ENCODE results near the gene SRRM3. TPM values are rescaled to one million over a fixed set of nuclear protein-coding genes. Genes with fewer than 3 reads are reported as not detected.

The SRRM3 gene
- total RNA-seq, 1 donor from 2014 or later = 3.4 TPM

DNA sequence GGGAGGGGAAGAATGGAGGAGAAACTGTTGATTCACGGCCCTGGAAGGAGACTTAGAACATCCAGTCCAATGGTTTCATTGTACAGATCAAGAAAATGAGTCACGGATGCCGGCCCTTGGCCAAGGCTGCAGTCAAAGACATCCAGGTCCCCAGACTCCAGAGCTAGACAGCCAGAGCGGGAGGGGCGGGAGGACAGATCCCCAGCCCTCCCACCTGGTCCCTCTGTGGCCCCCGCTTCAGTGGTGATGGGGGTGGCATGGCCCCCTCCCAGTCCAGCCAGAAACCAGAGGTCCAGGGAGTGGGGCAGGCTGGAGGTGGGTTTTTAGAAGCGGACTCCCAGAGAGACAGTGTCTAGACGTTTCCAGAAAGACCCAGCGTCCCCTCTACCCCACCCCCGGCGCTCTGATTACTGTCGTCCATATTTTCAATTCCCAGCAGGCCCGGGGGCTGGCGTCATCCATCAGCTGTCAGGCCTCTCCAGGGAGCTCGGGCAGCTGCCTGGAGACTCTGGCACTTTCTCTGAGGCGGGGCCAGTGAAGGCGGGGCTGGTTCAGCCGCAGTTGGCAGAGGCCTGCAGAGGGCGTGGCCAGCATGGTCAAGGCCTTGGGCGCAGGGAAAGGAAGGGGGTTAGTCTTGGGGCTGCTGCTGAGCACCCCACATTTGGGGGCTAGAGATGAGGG is 92.8 kb downstream of the SRRM3 start:
- DNase-seq (ENCODE audit: low spot score in 2 of 2) = peak; percentile 91 to 99
- no peaks in the 10 kb centered on the region for H3K36me3 ChIP-seq
- peaks cover 27 to 40% of the 10 kb centered on the region in 2 donors for H3K4me1 ChIP-seq
- peak overlapping the region; percentile 93 to 99 for H3K27ac ChIP-seq
- intact Hi-C loops (cut with DNase I) = loop anchor here (1.0 to 10.0 kb wide), 2 partner anchors 8 to 420 kb away; partner anchors contain the start of genes HSPB1 and RHBDD2
- H3K9me3 ChIP-seq = no peaks in the 10 kb centered on the region
- H3K4me3 ChIP-seq = peak overlapping the region; percentile 39 to 41
- H3K27me3 ChIP-seq = no peaks in the 10 kb centered on the region
- TF ChIP-seq, protein P1, sequence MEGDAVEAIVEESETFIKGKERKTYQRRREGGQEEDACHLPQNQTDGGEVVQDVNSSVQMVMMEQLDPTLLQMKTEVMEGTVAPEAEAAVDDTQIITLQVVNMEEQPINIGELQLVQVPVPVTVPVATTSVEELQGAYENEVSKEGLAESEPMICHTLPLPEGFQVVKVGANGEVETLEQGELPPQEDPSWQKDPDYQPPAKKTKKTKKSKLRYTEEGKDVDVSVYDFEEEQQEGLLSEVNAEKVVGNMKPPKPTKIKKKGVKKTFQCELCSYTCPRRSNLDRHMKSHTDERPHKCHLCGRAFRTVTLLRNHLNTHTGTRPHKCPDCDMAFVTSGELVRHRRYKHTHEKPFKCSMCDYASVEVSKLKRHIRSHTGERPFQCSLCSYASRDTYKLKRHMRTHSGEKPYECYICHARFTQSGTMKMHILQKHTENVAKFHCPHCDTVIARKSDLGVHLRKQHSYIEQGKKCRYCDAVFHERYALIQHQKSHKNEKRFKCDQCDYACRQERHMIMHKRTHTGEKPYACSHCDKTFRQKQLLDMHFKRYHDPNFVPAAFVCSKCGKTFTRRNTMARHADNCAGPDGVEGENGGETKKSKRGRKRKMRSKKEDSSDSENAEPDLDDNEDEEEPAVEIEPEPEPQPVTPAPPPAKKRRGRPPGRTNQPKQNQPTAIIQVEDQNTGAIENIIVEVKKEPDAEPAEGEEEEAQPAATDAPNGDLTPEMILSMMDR (IDR thresholded peaks at IDR 0.05) = no peak

DNA sequence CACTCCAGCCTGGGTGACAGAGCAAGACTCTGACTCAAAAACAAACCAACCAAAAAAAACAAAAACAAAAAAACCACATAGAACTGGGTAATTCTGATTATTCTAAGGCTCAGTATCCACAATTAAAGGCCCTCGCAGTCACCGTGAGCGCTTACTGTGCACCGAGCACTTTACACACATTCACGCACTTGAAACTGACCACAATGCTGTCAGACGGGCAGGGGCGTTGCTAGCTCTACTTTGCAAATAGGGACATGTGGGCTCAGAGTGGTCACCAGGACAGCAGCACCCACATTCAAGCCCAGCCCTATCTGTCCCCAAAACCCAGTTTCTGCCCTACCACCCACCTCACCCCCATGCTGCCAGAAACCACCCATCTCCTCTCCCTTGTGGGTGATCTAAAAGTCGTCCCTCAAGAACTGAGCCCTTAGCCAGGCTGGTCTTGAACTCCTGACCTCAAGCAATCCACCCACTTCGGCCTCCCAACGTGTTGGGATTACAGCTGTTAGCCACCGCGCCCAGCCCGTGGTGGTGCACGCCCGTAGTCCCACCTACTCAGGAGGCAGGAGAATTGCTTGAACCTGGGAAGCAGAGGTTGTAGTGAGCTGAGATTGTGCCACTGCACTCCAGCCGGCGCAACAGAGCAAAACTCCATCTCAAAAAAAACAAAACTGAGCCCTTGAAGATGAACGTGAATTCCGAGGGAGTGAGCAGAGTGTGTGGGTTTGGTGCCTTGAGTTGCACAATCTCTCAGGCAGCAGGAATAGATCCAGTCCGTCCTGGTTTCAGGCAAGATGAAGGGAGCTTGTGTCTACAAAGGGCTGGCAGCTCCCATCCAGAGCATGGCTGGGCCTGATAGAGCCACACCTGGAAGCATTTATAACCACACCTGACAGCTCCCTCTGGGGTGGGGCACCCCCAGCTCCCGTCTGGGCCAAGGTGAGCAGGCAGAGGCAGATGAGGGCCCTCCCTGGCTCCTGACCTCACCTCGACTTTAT is 95.3 kb downstream of the SRRM3 start:
- no peaks in the 10 kb centered on the region for H3K27me3 ChIP-seq
- DNase-seq (ENCODE audit: low spot score in 2 of 2) = peak; percentile 46 to 89
- H3K9me3 ChIP-seq = no peaks in the 10 kb centered on the region
- H3K36me3 ChIP-seq = no peaks in the 10 kb centered on the region
- peak overlapping the region; percentile 93 to 99 for H3K27ac ChIP-seq
- intact Hi-C loops (cut with DNase I) = loop anchor here (10.0 kb wide), 1 partner anchor 422 kb away; the partner anchor contains the start of gene RHBDD2
- H3K4me1 ChIP-seq = peaks cover 22 to 44% of the 10 kb centered on the region in 2 donors
- peak overlapping the region in 1 of 2 donors; percentile 1 for H3K4me3 ChIP-seq
- TF ChIP-seq, protein P1 (IDR thresholded peaks at IDR 0.05) = no peak

DNA sequence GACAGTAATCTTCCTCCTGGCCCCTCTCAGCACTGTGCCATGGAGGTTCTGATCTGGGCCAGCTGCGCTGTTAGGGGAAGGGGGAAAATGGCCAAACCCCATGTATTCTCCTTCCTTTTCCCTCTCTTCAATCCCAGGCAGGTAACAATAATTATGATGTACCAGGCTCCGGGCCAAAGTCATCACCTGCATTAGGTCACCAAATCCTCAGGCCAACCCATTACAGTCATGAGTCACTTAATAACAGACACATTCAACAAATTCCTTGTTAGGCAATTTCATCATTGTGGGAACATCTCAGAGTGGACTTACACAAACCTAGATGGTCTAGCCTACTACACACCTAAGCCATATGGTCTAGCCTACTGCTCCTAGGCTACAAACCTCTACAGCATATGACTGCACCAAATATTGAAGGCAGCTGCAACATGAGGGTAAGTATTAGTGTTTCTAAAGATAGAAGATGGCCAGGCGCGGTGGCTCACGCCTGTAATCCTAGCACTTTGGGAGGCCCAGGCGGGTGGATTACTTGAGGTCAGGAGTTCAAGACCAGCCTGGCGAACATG is 98.6 kb downstream of the SRRM3 start:
- TF ChIP-seq, protein P1 (IDR thresholded peaks at IDR 0.05) = no peak
- intact Hi-C loops (cut with DNase I) = no loop called here
- H3K4me3 ChIP-seq = no peak overlapping the region
- H3K4me1 ChIP-seq = peaks cover 7 to 27% of the 10 kb centered on the region in 2 donors
- DNase-seq (ENCODE audit: low spot score in 2 of 2) = no peak
- no peaks in the 10 kb centered on the region for H3K9me3 ChIP-seq
- H3K27me3 ChIP-seq = no peaks in the 10 kb centered on the region
- peak overlapping the region; percentile 93 to 99 for H3K27ac ChIP-seq
- H3K36me3 ChIP-seq = peaks cover 13 to 18% of the 10 kb centered on the region in 2 donors

DNA sequence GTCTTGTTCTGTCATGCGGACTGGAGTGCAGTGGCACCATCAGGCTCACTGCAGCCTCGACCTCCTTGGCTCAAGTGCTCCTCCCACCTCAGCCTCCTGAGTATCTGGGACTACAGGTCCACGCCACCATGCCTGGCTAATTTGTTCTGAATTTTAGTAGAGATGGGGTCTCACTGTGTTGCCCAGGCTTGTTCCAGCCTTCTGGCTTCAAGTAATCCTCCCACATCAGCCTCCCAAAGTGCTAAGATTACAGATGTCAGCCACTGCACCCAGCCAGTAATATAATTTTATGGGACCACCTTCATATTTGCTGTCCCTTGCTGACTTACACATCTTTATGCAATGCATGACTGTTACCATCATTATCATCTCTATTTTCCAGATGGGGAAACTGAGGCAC is 99.3 kb downstream of the SRRM3 start:
- Histone ChIP-seq H3K9me3 (no peaks in the 10 kb centered on the region), H3K4me1 (peaks cover 3 to 26% of the 10 kb centered on the region in 2 donors), H3K27ac (peak overlapping the region; percentile 93 to 99), H3K36me3 (peaks cover 13 to 18% of the 10 kb centered on the region in 2 donors), H3K27me3 (no peaks in the 10 kb centered on the region), H3K4me3 (no peak overlapping the region)
- TF ChIP-seq, protein P1 (IDR thresholded peaks at IDR 0.05) = no peak
- intact Hi-C loops (cut with DNase I) = no loop called here
- DNase-seq (ENCODE audit: low spot score in 2 of 2) = no peak
